T-helper 2 cell (primary cell): ENCODE results near the gene ARHGEF10L.
"Not testable (repeated sequence)": the region's sequence is repeated elsewhere in the genome, so short reads cannot be mapped to it uniquely, and the experiment has no call there.

Source experiments
- DNase-seq, 5 experiments: peaks; one replicate each; pipeline versions ENCODE4 v3.0.0 to v3.0.0-alpha.2; 2012 to 2022

Gene ARHGEF10L

DNA sequence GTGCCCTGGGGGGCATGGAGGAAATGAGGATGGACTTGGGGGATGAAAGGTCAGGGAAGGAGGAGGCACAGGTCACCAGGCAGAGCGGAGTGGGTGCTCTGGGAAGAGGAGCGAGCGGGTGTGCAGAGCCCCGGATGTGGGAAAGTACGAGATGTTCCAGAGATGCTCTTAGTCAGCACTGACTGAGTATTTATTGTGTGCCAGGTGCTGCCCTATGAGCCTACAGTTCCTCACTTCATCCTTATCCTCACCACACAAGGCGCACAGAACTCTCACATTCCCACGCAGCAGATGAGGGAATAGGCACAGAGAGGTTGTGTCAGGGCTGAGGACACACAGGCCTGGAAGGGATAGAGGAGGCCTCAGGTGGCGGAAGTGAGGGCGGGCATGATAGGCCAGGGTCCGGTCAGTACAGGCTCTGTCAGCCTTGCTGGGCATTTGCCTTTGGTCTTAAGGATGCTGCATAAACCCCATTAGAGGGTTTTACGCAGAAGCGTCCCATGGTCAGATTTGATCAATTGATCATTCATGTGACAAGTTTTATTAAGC is 77.3 kb downstream of the ARHGEF10L start:
- no peak for DNase-seq

GRCh38 chr1:17617787-17618557 is 78.5 kb downstream of the ARHGEF10L start:
- DNase-seq = no peak

DNA sequence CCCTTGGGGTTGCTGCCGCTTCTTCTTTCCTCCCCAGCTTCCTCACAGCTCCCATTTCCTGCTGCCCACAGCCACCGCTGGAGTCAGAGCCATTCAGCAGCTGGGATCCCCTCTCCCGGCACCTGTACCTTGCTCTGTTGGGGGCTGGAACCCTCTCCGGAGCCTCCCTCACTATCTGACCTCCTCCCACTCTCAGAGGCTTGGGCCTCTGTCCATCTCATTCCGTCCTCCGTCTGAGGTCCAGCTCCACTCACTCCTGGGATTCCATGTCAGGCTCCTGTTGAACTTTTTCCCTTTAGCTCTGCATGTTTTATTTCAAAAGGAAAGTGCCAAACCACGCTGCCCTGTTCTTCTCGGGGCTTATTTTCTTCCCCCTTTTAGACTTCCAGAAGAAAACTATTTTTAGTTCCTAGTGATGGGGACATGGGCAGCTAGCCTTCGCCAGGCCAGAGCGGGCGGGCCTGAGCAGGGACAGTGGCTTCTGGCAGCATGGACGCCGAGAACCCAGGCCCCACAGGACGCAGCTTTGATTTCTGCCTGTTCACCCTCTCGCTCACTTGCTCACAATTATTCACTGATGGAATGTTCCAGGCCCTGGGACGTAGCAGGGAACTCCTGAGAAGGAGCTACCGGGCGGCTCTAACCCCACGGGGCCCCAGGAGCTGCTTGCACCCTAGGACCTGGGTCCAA is 79.2 kb downstream of the ARHGEF10L start:
- DNase-seq = no peak

DNA sequence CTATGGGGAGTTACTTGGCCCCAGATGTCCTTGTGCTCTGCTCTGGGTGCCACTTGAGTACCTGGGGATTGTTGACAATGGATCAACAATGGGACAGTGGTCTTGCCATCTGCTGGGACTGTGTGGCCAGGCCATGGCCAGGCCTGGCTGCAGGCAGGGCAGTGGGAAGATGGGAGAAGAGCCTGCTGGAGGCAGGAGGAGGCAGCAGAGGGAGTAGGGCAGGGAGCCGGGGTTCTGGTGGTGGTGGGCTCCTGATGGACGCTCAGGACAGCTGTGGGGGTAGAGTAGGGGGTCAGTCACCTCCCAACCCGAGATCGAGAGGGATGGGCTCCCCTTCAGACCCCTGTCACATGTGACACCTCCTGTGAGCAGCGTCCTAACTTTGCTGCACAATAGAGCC is 81.0 kb downstream of the ARHGEF10L start:
- no peak for DNase-seq

DNA sequence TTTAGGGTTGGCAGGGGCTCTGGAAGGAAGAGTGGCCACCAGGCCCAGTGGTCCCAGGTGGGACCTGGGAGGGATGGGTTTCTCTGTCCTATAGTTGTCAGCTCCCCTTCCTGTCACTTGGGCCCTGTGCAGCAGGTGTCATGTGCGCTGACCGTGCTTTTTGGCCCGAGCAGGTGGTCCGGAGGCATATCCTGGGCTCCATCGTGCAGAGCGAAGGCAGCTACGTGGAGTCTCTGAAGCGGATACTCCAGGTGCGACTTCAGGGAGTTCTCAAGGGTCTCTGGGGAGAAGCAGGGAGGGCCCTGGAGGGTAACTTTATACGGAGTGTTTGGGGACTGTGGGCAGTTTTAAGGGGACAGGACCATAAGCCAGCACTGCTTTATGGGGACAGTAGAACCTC is 82.2 kb downstream of the ARHGEF10L start:
- DNase-seq = no peak

DNA sequence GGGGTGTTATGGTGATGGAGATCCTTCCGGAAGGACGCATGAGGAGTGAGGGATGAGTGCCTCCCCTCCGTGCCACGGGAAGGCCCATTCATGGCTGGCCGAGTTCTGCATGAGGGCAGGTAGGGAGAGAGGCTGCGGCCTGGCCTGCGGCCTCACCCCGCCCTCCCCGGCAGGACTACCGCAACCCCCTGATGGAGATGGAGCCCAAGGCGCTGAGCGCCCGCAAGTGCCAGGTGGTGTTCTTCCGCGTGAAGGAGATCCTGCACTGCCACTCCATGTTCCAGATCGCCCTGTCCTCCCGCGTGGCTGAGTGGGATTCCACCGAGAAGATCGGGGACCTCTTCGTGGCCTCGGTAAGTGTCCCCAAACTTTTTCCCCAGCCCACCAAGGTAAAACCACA is 83.3 kb downstream of the ARHGEF10L start:
- DNase-seq = no peak

GRCh38 chr1:17624611-17625233 is 85.2 kb downstream of the ARHGEF10L start:
- DNase-seq = no peak

GRCh38 chr1:17627239-17628052 is 87.9 kb downstream of the ARHGEF10L start:
- no peak for DNase-seq

DNA sequence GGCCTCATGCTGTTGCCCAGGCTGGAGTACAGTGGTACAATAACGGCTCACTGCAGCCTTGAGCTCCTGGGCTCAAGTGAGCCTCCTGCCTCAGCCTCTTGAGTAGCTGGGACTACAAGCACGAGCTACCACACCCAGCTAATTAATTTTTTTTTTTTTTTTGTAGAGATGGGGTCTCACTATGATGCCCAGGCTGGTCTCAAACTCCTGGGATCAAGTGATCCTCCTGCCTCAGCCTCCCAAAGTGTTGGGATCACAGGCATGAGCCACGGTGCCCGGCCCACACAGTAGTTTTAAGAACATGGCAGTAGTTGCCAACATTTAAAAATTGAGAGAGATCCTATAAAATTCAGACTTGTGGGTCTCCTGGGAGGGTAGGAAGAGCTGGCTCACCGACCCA is 89.5 kb downstream of the ARHGEF10L start:
- not testable (repeated sequence) for DNase-seq

- DNase-seq = no peak
These were observed 90.0 kb downstream of the ARHGEF10L start for GRCh38 chr1:17629460-17629859.

DNA sequence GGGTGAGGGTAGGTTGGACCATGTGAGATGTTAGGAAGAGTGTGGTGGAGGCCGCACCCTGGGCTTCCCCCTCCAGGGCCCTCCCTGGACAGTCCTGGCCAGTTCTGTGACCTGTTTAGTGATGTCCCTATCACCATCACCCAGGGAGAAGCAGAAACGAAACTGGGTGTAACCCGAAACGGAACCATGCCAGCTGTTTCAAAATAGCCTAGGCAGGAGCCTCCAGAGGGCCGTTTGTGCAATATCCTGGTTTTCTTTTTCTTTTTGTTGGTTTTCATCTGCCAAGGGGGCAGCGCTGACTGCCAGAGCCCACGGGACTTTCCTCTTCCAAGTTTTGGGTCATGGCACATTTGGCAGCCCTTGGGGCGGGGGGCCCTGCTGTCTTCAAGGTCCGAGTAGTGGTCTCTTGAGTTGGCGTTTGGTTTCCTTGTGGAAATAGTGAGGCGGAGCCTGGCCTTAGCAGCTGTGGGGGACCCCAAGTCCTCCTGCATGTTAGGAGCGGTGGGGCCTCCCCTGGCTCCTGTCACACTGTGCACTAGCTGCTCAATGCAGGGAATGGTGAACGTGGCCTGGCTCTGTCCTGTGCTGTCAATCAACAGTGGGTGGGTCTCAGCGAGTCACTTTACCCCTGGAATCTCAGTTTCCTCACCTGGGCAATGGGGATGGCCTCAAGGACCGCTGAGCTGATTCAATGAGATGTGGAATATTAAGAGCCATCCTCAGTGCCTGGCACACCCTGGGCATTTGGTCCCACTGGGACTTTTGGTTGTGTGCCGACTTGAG is 90.7 kb downstream of the ARHGEF10L start:
- DNase-seq = no peak

DNA sequence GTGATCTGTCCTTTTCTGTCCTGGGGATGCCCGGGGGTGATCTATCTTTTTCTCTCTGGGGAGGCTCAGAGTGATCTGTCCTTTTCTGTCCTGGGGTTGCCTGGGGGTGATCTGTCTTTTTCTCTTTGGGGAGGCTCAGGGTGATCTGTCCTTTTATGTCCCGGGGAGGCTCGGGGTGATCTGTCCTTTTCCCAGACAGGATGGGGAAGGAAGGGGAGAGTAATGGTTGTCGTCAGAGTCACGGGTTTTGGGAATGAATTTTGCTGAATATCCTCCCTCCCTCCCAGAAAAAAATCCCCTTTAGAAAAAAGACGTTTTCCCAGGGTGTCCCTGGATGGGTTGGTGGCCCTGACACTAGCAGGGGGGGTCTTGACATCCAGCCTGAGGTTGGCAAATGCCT is 91.5 kb downstream of the ARHGEF10L start:
- DNase-seq = no peak

GRCh38 chr1:17631410-17631809 is 91.9 kb downstream of the ARHGEF10L start:
- no peak for DNase-seq

DNA sequence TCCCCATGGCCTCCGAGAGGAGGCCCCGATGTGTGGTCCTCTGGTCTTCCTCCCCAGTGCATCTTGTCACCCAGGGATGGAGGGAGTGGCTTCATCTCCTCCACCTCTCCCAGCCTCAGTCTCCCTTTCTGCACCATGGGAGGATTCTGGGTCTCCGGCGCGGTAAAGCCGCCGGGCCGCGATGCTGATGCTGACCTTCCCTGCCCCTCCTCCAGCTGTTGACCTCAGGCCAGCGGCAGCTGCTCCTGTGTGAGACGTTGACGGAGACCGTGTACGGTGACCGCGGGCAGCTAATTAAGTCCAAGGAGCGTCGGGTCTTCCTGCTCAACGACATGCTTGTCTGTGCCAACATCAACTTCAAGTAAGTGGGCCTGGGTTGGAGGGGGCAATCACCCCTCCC is 92.6 kb downstream of the ARHGEF10L start:
- DNase-seq = no peak

- no peak for DNase-seq
These were observed 93.2 kb downstream of the ARHGEF10L start for GRCh38 chr1:17632541-17633184.

GRCh38 chr1:17633654-17634053 is 94.2 kb downstream of the ARHGEF10L start:
- DNase-seq = no peak

DNA sequence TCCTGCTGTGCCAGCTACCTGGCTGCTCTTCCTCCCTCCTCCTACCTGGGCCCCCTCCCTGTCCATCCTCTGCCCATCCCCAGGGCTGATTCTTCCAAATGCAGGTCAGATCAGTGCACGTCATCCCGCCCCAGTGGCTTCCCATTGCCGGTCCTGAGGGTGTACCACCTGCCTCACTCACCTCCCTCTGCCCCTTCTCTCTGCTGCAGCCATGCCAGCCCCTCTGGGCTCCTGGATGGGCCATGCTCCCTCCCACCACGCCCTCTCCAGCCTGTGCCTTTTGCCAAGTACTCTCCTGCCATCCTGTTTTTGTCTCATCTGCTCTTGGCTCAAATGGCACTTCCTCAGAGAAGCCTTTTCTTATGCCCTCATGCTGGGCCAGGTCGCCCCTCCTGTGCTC is 95.8 kb downstream of the ARHGEF10L start:
- no peak for DNase-seq

DNA sequence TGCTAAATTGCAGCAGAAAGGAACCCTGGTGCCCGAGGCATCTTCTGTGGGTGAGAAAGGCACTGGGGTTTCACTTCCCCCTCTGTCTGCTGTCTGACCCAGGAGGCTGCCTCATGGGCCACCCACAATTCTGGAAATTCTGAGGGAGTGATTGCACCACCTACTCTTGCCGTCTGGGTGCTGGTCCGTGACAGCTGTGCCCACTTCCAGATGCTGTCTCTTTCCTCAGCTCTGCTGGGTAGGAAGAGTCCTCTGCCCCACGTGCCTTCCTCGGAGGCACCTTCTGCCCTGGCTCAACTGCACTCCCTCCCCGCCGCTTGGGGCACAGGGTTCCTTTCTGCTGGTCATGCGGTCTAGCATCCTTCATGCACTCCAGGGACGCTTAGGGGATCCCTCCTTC is 96.3 kb downstream of the ARHGEF10L start:
- no peak for DNase-seq

GRCh38 chr1:17636612-17637011 is 97.1 kb downstream of the ARHGEF10L start:
- DNase-seq = no peak

- DNase-seq = no peak
These were observed 97.6 kb downstream of the ARHGEF10L start for GRCh38 chr1:17637055-17637454.

- no peak for DNase-seq
These were observed 100.3 kb downstream of the ARHGEF10L start for GRCh38 chr1:17639703-17640340.
